GM23248 (cell line): ENCODE measurements around the gene SLC25A22. TPM values are rescaled to one million over a fixed set of nuclear protein-coding genes. Genes with fewer than 3 reads are reported as not detected.

ENCODE experiments used
- DNase-seq: peaks from one replicate; pipeline ENCODE4 v3.0.0-alpha.2; 2015
- H2AFZ ChIP-seq: fragments of 200-600 bp; sonication (generic); 2 replicates; pipeline ENCODE4 v1.6.1; 2016; ENCODE audit warnings: antibody characterized with exemption
- H3F3A ChIP-seq: fragments of 200-600 bp; sonication (generic); 2 replicates; pipeline ENCODE4 v1.6.1; 2016; ENCODE audit warnings: mild to moderate bottlenecking, antibody characterized with exemption, mixed run types; ENCODE audit not compliant: insufficient read depth
- H3K27ac ChIP-seq: fragments of 200-600 bp; sonication (generic); 2 replicates; pipeline ENCODE4 v1.5.1; 2016; ENCODE audit warnings: mild to moderate bottlenecking
- H3K27me3 ChIP-seq: fragments of 200-600 bp; sonication (generic); replicated peaks from 2 replicates; pipeline ENCODE4 v1.6.1; 2016; ENCODE audit warnings: mild to moderate bottlenecking; ENCODE audit not compliant: insufficient read depth
- H3K36me3 ChIP-seq: fragments of 200-600 bp; sonication (generic); 2 replicates; pipeline ENCODE4 v1.6.1; 2016; ENCODE audit warnings: low read depth, mild to moderate bottlenecking
- H3K4me1 ChIP-seq: fragments of 200-600 bp; sonication (generic); 2 replicates; pipeline ENCODE4 v1.6.1; 2016; ENCODE audit warnings: mild to moderate bottlenecking; ENCODE audit not compliant: insufficient read depth
- H3K4me2 ChIP-seq: fragments of 200-600 bp; sonication (generic); one replicate; pipeline ENCODE4 v1.6.1; 2016; ENCODE audit warnings: mild to moderate bottlenecking; ENCODE audit not compliant: unreplicated experiment
- H3K4me3 ChIP-seq: fragments of 200-600 bp; sonication (generic); 2 replicates; pipeline ENCODE4 v1.5.1; 2016; ENCODE audit warnings: mild to moderate bottlenecking
- H3K79me2 ChIP-seq: fragments of 200-600 bp; sonication (generic); 2 replicates; pipeline ENCODE4 v1.6.1; 2016; ENCODE audit warnings: mild to moderate bottlenecking; ENCODE audit not compliant: insufficient read depth
- H3K9ac ChIP-seq: fragments of 200-600 bp; sonication (generic); 2 replicates; pipeline ENCODE4 v1.6.1; 2016; ENCODE audit warnings: mild to moderate bottlenecking
- H3K9me2 ChIP-seq: fragments of 200-600 bp; sonication (generic); 2 replicates; pipeline ENCODE4 v1.6.1; 2016; ENCODE audit warnings: mixed run types, mild to moderate bottlenecking, moderate library complexity; ENCODE audit not compliant: insufficient read depth
- H3K9me3 ChIP-seq: fragments of 200-600 bp; sonication (generic); one replicate; pipeline ENCODE4 v1.6.1; 2017; ENCODE audit warnings: low read depth
- H4K20me1 ChIP-seq: fragments of 200-600 bp; sonication (generic); 2 replicates; pipeline ENCODE4 v1.6.0; 2016; ENCODE audit not compliant: insufficient read depth
- EZH2 ChIP-seq: fragments of 200-600 bp; sonication (generic); IDR thresholded peaks from 2 replicates; pipeline ENCODE4 v1.6.1; 2018; ENCODE audit warnings: antibody characterized with exemption, mild to moderate bottlenecking; ENCODE audit not compliant: insufficient read depth, poor library complexity, severe bottlenecking
- EZH2phosphoT487 ChIP-seq: fragments of 200-600 bp; sonication (generic); IDR thresholded peaks from 2 replicates; pipeline ENCODE4 v1.6.1; 2018; ENCODE audit warnings: antibody characterized with exemption, moderate library complexity, mild to moderate bottlenecking, low read depth; ENCODE audit not compliant: insufficient read depth
- WGBS, 2 experiments: methylation state at CpG; one replicate each; pipeline ENCODE4 v1.1.6; 2015 to 2017; ENCODE audit warnings: low lambda C conversion rate in 2 of 2, low coverage in 1 of 2; ENCODE audit errors: missing lambda C conversion rate in 2 of 2; 5-methylcytosine and 5-hydroxymethylcytosine counted together
- in situ Hi-C: fragments of 300-500 bp; cut with MboI; formaldehyde crosslinking; loops from 2 replicates; pipeline ENCODE4 v1.15.0; 2020
- polyA plus RNA-seq: library from polyadenylated mRNA; unstranded; fragments of >200 nt; fragmentation: Nextera tagmentation; extraction: Ambion mirVana; gene quantifications from 2 replicates; pipeline ENCODE4 v1.2.1, GENCODE V29; 2016
- total RNA-seq: library from RNA; depleted of rRNA; stranded (reverse); fragments of >200 nt; shearing (Covaris generic); gene quantifications from 2 replicates; pipeline ENCODE4 v1.2.3, GENCODE V29; 2014

SLC25A22 gene
- total and polyA plus RNA-seq, 2 experiments from 2014 or later = 10.5 to 19.4 TPM

DNA sequence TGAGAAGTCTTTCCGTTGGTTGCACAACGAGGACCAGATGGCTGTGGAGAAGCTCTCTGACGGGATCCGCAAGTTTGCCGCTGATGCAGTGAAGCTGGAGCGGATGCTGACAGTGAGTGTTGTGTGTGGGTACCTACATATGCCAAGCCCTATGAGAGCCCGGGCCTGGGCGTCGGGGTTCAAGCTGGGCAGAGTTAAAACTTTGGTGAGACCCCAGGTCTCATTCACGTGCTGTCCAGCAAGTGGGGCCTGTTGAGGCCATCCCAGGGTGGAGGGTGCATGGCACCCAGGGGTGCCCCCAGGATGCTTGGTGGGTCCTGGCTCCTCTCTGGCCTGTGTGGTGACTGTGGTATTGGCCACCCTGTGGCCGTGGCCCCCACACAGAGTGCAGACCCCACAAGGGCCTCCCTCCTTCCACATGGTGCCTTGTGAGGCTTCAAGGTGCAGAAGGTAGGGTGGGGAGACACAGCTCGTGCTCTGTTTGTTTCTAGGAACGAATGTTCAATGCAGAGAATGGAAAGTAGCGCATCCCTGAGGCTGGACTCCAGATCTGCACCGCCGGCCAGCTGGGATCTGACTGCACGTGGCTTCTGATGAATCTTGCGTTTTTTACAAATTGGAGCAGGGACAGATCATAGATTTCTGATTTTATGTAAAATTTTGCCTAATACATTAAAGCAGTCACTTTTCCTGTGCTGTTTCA, 33.6 kb downstream of the SLC25A22 start:
- in situ Hi-C loops = no loop called here
- H2AFZ ChIP-seq = no peak overlapping the region
- peaks cover 56% of the 10 kb centered on the region for H3F3A ChIP-seq
- no peaks in the 10 kb centered on the region for H3K9me2 ChIP-seq
- peaks cover 6% of the 10 kb centered on the region for H3K4me1 ChIP-seq
- WGBS, 2 experiments = 75% methylated on average over 18 of the region's 18 CpGs
- no peaks in the 10 kb centered on the region for H3K9me3 ChIP-seq
- H3K4me3 ChIP-seq = no peak overlapping the region
- no peak overlapping the region for H3K9ac ChIP-seq
- TF ChIP-seq EZH2phosphoT487 = no peak
- TF ChIP-seq EZH2 = no peak
- H3K27me3 ChIP-seq = no peaks in the 10 kb centered on the region
- H4K20me1 ChIP-seq = no peaks in the 10 kb centered on the region; the same call in 1 of the 2 replicates
- no peaks in the 10 kb centered on the region; the same call in 1 of the 2 replicates for H3K79me2 ChIP-seq
- no peak overlapping the region for H3K27ac ChIP-seq
- H3K4me2 ChIP-seq = no peak overlapping the region
- DNase-seq = no peak
- H3K36me3 ChIP-seq = peaks cover 44% of the 10 kb centered on the region

DNA sequence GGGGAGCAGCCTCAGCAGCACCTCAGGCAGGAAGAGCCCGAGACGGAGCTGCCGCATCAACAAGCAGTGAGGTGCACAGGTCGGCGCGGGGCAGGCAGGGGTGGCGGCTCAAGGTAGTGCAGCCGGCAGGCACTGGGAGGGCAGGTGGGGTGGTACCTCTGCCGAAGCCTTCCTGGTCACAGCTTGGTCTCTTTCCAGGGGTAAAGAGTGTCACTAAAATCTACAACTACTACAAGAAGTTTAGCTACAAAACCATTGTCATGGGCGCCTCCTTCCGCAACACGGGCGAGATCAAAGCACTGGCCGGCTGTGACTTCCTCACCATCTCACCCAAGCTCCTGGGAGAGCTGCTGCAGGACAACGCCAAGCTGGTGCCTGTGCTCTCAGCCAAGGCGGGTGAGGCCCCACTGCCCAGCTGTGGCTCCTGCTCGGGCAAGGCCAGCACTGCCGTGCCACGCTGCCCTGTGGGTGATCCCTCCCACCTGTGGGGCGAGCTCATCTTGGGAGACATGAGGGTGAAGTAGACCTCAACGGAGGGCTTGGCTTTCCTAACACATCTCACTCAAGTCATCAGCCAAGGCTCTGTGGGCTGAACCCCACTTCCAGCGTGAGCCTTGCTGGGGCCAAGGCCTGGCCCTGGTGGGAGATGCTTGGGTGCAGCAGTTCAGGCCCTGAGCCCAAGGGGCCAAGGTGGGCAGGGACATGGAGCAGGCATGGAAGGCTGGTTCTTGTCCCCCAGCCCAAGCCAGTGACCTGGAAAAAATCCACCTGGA, 34.3 kb downstream of the SLC25A22 start:
- in situ Hi-C loops = no loop called here

DNA sequence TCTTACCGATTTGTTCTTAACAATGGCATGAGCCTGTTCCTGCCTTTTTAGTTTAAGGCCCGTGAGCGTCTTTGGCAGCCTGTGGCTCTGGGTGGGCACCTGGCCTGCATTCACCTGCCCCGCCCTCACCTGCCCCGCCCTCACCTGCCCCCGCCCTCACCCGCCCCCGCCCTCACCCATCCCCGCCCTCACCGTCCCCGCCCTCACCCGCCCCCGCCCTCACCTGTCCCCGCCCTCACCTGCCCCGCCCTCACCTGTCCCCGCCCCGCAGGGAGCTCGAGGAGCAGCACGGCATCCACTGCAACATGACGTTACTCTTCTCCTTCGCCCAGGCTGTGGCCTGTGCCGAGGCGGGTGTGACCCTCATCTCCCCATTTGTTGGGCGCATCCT, 35.0 kb downstream of the SLC25A22 start:
- peak overlapping the region; percentile 13; the same call in 1 of the 2 replicates for H3K9ac ChIP-seq
- H3K27ac ChIP-seq = peak overlapping the region; percentile 70
- peaks cover 52% of the 10 kb centered on the region for H3F3A ChIP-seq
- no peak for DNase-seq
- H3K4me1 ChIP-seq = peaks cover 6% of the 10 kb centered on the region
- H3K27me3 ChIP-seq = no peaks in the 10 kb centered on the region
- no peak for TF ChIP-seq EZH2phosphoT487
- H3K4me3 ChIP-seq = no peak overlapping the region
- in situ Hi-C loops = no loop called here
- peaks cover 10% of the 10 kb centered on the region for H3K79me2 ChIP-seq
- no peaks in the 10 kb centered on the region; the same call in 1 of the 2 replicates for H4K20me1 ChIP-seq
- 65 to 88% methylated on average over 9 to 21 of the region's 24 CpGs for WGBS, 2 experiments
- no peak overlapping the region for H3K4me2 ChIP-seq
- H3K9me2 ChIP-seq = no peaks in the 10 kb centered on the region
- no peaks in the 10 kb centered on the region for H3K9me3 ChIP-seq
- no peak overlapping the region for H2AFZ ChIP-seq
- H3K36me3 ChIP-seq = peaks cover 52% of the 10 kb centered on the region

More for the DNA sequence above, 34.3 kb downstream of the SLC25A22 start:
- Histone ChIP-seq H3K27me3 (no peaks in the 10 kb centered on the region), H3K4me2 (no peak overlapping the region), H4K20me1 (no peaks in the 10 kb centered on the region; the same call in 1 of the 2 replicates), H3K9ac (no peak overlapping the region), H2AFZ (no peak overlapping the region), H3K9me2 (no peaks in the 10 kb centered on the region), H3K4me3 (no peak overlapping the region), H3K4me1 (peaks cover 6% of the 10 kb centered on the region), H3K9me3 (no peaks in the 10 kb centered on the region), H3K79me2 (peaks cover 3% of the 10 kb centered on the region), H3K36me3 (peaks cover 50% of the 10 kb centered on the region), H3K27ac (no peak overlapping the region), H3F3A (peaks cover 55% of the 10 kb centered on the region)
- no peak for DNase-seq
- 85 to 86% methylated on average over 22 of the region's 22 CpGs for WGBS, 2 experiments
- no peak for TF ChIP-seq EZH2phosphoT487
- TF ChIP-seq EZH2 = no peak

GRCh38 chr11:762421-763072, 35.5 kb downstream of the SLC25A22 start:
- H3K4me3 ChIP-seq = no peak overlapping the region
- H3K9me3 ChIP-seq = no peaks in the 10 kb centered on the region
- H2AFZ ChIP-seq = no peak overlapping the region
- H3K79me2 ChIP-seq = peaks cover 15% of the 10 kb centered on the region
- peak overlapping the region; percentile 70 for H3K27ac ChIP-seq
- H3K4me1 ChIP-seq = peaks cover 6% of the 10 kb centered on the region
- WGBS, 2 experiments = 16% methylated on average over 10 of the region's 10 CpGs
- no peak overlapping the region for H3K4me2 ChIP-seq
- no peaks in the 10 kb centered on the region for H3K27me3 ChIP-seq
- peak overlapping the region; percentile 13; the same call in 1 of the 2 replicates for H3K9ac ChIP-seq
- peaks cover 51% of the 10 kb centered on the region for H3F3A ChIP-seq
- no peaks in the 10 kb centered on the region for H3K9me2 ChIP-seq
- peaks cover 57% of the 10 kb centered on the region for H3K36me3 ChIP-seq
- TF ChIP-seq EZH2 (no peak), EZH2phosphoT487 (no peak)
- in situ Hi-C loops = no loop called here
- DNase-seq = peak; percentile 94
- H4K20me1 ChIP-seq = no peaks in the 10 kb centered on the region; the same call in 1 of the 2 replicates
